T-helper 2 cell treated with Interferon-gamma antibody and Interleukin-4, amounts not matched to agents 5 μg/mL and 100 μg/mL, for 36 hours (primary cell): Measurements from ENCODE around the gene LRMDA.

Source experiments
- DNase-seq: peaks from one replicate; pipeline ENCODE4 v3.0.0; 2021; ENCODE audit warnings: low spot score
- H3K27ac Mint-ChIP-seq: one replicate; pipeline ENCODE4 v1.8.0; 2021; ENCODE audit warnings: mild to moderate bottlenecking, mixed read lengths
- H3K27me3 Mint-ChIP-seq: one replicate; pipeline ENCODE4 v1.8.0; 2021; ENCODE audit warnings: low read depth, mixed read lengths
- H3K36me3 Mint-ChIP-seq: one replicate; pipeline ENCODE4 v1.8.0; 2021; ENCODE audit warnings: low read depth, mixed read lengths
- H3K4me1 Mint-ChIP-seq: one replicate; pipeline ENCODE4 v1.8.0; 2021; ENCODE audit warnings: low read depth, mixed read lengths
- H3K4me3 Mint-ChIP-seq: one replicate; pipeline ENCODE4 v1.8.0; 2022; ENCODE audit warnings: mild to moderate bottlenecking, moderate library complexity, mixed read lengths
- H3K9me3 Mint-ChIP-seq: one replicate; pipeline ENCODE4 v1.8.0; 2021; ENCODE audit warnings: mixed read lengths

LRMDA gene

GRCh38 chr10:76358743-76359395 is 927.4 kb downstream of the LRMDA start:
- DNase-seq, result no peak
- H3K9me3 Mint-ChIP-seq, result no peaks in the 10 kb centered on the region
- H3K4me1 Mint-ChIP-seq, result no peaks in the 10 kb centered on the region
- no peak overlapping the region for H3K27ac Mint-ChIP-seq
- H3K36me3 Mint-ChIP-seq, result no peaks in the 10 kb centered on the region
- H3K4me3 Mint-ChIP-seq, result no peak overlapping the region
- no peaks in the 10 kb centered on the region for H3K27me3 Mint-ChIP-seq

- Mint-ChIP-seq H3K27ac (no peak overlapping the region), H3K4me1 (no peaks in the 10 kb centered on the region)
- DNase-seq, result no peak
These were observed 944.3 kb downstream of the LRMDA start for GRCh38 chr10:76375761-76376160.

GRCh38 chr10:76382381-76382851 is 951.0 kb downstream of the LRMDA start:
- no peak for DNase-seq
- Mint-ChIP-seq H3K4me1 (no peaks in the 10 kb centered on the region), H3K27ac (no peak overlapping the region), H3K9me3 (peaks cover 11% of the 10 kb centered on the region), H3K27me3 (no peaks in the 10 kb centered on the region), H3K4me3 (no peak overlapping the region), H3K36me3 (no peaks in the 10 kb centered on the region)

More at GRCh38 chr10:76375761-76376160, 944.3 kb downstream of the LRMDA start:
- Mint-ChIP-seq H3K9me3 (peaks cover 15% of the 10 kb centered on the region), H3K27me3 (no peaks in the 10 kb centered on the region), H3K4me3 (no peak overlapping the region), H3K36me3 (no peaks in the 10 kb centered on the region)

- H3K27ac Mint-ChIP-seq, result no peak overlapping the region
- no peak overlapping the region for H3K4me3 Mint-ChIP-seq
- H3K27me3 Mint-ChIP-seq, result no peaks in the 10 kb centered on the region
- no peaks in the 10 kb centered on the region for H3K9me3 Mint-ChIP-seq
- no peaks in the 10 kb centered on the region for H3K4me1 Mint-ChIP-seq
- DNase-seq, result no peak
- no peaks in the 10 kb centered on the region for H3K36me3 Mint-ChIP-seq
These were observed 957.0 kb downstream of the LRMDA start for GRCh38 chr10:76388321-76389023.

GRCh38 chr10:76393875-76394706 is 962.7 kb downstream of the LRMDA start:
- no peaks in the 10 kb centered on the region for H3K27me3 Mint-ChIP-seq
- H3K4me1 Mint-ChIP-seq, result no peaks in the 10 kb centered on the region
- no peaks in the 10 kb centered on the region for H3K36me3 Mint-ChIP-seq
- no peak overlapping the region for H3K27ac Mint-ChIP-seq
- H3K9me3 Mint-ChIP-seq, result no peaks in the 10 kb centered on the region
- no peak for DNase-seq
- no peak overlapping the region for H3K4me3 Mint-ChIP-seq

- no peak overlapping the region for H3K27ac Mint-ChIP-seq
- no peaks in the 10 kb centered on the region for H3K36me3 Mint-ChIP-seq
- no peaks in the 10 kb centered on the region for H3K4me1 Mint-ChIP-seq
- no peak for DNase-seq
- H3K27me3 Mint-ChIP-seq, result no peaks in the 10 kb centered on the region
- no peak overlapping the region for H3K4me3 Mint-ChIP-seq
- no peaks in the 10 kb centered on the region for H3K9me3 Mint-ChIP-seq
These were observed 963.3 kb downstream of the LRMDA start for GRCh38 chr10:76394707-76395042.

- H3K27me3 Mint-ChIP-seq, result no peaks in the 10 kb centered on the region
- no peaks in the 10 kb centered on the region for H3K4me1 Mint-ChIP-seq
- no peak overlapping the region for H3K27ac Mint-ChIP-seq
- no peak overlapping the region for H3K4me3 Mint-ChIP-seq
- no peaks in the 10 kb centered on the region for H3K9me3 Mint-ChIP-seq
- H3K36me3 Mint-ChIP-seq, result no peaks in the 10 kb centered on the region
- no peak for DNase-seq
These were observed 963.8 kb downstream of the LRMDA start for GRCh38 chr10:76395251-76395650.

GRCh38 chr10:76396134-76396533 is 964.7 kb downstream of the LRMDA start:
- Mint-ChIP-seq H3K4me1 (no peaks in the 10 kb centered on the region), H3K27me3 (no peaks in the 10 kb centered on the region)
- no peak for DNase-seq

GRCh38 chr10:76397181-76398042 is 966.0 kb downstream of the LRMDA start:
- Mint-ChIP-seq H3K4me3 (no peak overlapping the region), H3K27ac (no peak overlapping the region), H3K36me3 (no peaks in the 10 kb centered on the region), H3K4me1 (no peaks in the 10 kb centered on the region), H3K27me3 (no peaks in the 10 kb centered on the region), H3K9me3 (no peaks in the 10 kb centered on the region)
- DNase-seq, result no peak

More at GRCh38 chr10:76396134-76396533, 964.7 kb downstream of the LRMDA start:
- no peak overlapping the region for H3K27ac Mint-ChIP-seq
- H3K36me3 Mint-ChIP-seq, result no peaks in the 10 kb centered on the region
- no peak overlapping the region for H3K4me3 Mint-ChIP-seq
- no peaks in the 10 kb centered on the region for H3K9me3 Mint-ChIP-seq

- Mint-ChIP-seq H3K36me3 (no peaks in the 10 kb centered on the region), H3K27me3 (no peaks in the 10 kb centered on the region), H3K4me3 (no peak overlapping the region), H3K9me3 (no peaks in the 10 kb centered on the region), H3K4me1 (no peaks in the 10 kb centered on the region), H3K27ac (no peak overlapping the region)
- DNase-seq, result no peak
These were observed 966.8 kb downstream of the LRMDA start for GRCh38 chr10:76398043-76398710.

GRCh38 chr10:76399226-76399625 is 967.8 kb downstream of the LRMDA start:
- no peak for DNase-seq
- no peaks in the 10 kb centered on the region for H3K36me3 Mint-ChIP-seq
- no peak overlapping the region for H3K27ac Mint-ChIP-seq
- no peak overlapping the region for H3K4me3 Mint-ChIP-seq
- H3K9me3 Mint-ChIP-seq, result no peaks in the 10 kb centered on the region
- no peaks in the 10 kb centered on the region for H3K4me1 Mint-ChIP-seq
- H3K27me3 Mint-ChIP-seq, result no peaks in the 10 kb centered on the region

- DNase-seq, result no peak
- Mint-ChIP-seq H3K9me3 (no peaks in the 10 kb centered on the region), H3K4me3 (no peak overlapping the region), H3K27ac (no peak overlapping the region), H3K27me3 (no peaks in the 10 kb centered on the region), H3K4me1 (no peaks in the 10 kb centered on the region), H3K36me3 (no peaks in the 10 kb centered on the region)
These were observed 969.6 kb downstream of the LRMDA start for GRCh38 chr10:76401006-76401405.

GRCh38 chr10:76403912-76404311 is 972.5 kb downstream of the LRMDA start:
- H3K27ac Mint-ChIP-seq, result no peak overlapping the region
- no peaks in the 10 kb centered on the region for H3K36me3 Mint-ChIP-seq
- H3K9me3 Mint-ChIP-seq, result no peaks in the 10 kb centered on the region
- DNase-seq, result no peak
- no peaks in the 10 kb centered on the region for H3K4me1 Mint-ChIP-seq
- no peaks in the 10 kb centered on the region for H3K27me3 Mint-ChIP-seq
- H3K4me3 Mint-ChIP-seq, result no peak overlapping the region
